Keratinocyte (primary cell): Measurements from ENCODE around the gene POLD2.

ENCODE experiments used
- CTCF ChIP-seq, 3 experiments: IDR thresholded peaks in 1 of 3; conservative IDR thresholded peaks in 1 of 3; optimal IDR thresholded peaks in 1 of 3; 2 replicates in 2 of 3; 3 replicates in 1 of 3; pipeline versions ENCODE3 to v1.5.1; 2011; ENCODE audit warnings: low read length in 3 of 3, mild to moderate bottlenecking in 3 of 3, moderate library complexity in 2 of 3, control low read depth in 1 of 3, inconsistent platforms in 1 of 3; ENCODE audit not compliant: insufficient read depth in 2 of 3; ENCODE audit errors: extremely low read depth in 1 of 3
- EZH2 ChIP-seq: IDR thresholded peaks from one replicate; pipeline ENCODE4 v1.6.1; 2012; ENCODE audit warnings: inconsistent platforms, mild to moderate bottlenecking, low read length, moderate library complexity

GRCh38 chr7:44158096-44158872 is 34.9 kb upstream of the POLD2 start:
- TF ChIP-seq CTCF (optimal IDR thresholded peaks at IDR 0.05 in 1 of 3, IDR thresholded peaks at IDR 0.05 in 1 of 3, conservative IDR thresholded peaks at IDR 0.05 in 1 of 3; ENCODE audit: extremely low read depth in 1 of 3, insufficient read depth in 2 of 3, low read length in 3 of 3), result no peak
- TF ChIP-seq EZH2, result no peak
